Activated CD4-positive, alpha-beta T cell treated with anti-CD3 and anti-CD28 coated beads for 36 hours (primary cell): ENCODE results near the gene PTGIR. TPM values are rescaled to one million over a fixed set of nuclear protein-coding genes. Genes with fewer than 3 reads are reported as not detected.

ENCODE experiments used
- ATAC-seq: fragments of 200-7000 bp; cut with Tn5 transposase; one replicate; pipeline ENCODE4 v1.10.0; 2021; ENCODE audit warnings: mild to moderate bottlenecking, moderate library complexity
- CTCF ChIA-PET: fragments of 350-600 bp; sonication (Branson Sonifier 250); formaldehyde crosslinking; loops from one replicate; lab custom pipeline; 2021; ENCODE audit warnings: antibody characterized with exemption; lab: Charles Lee
- POLR2A ChIA-PET: fragments of 350-600 bp; sonication (Branson Sonifier 250); formaldehyde crosslinking; loops from one replicate; lab custom pipeline; 2021; ENCODE audit warnings: antibody characterized with exemption, inconsistent platforms; lab: Charles Lee
- DNase-seq: peaks from one replicate; pipeline ENCODE4 v3.0.0-alpha.2; 2020
- H3K27ac Mint-ChIP-seq: one replicate; pipeline ENCODE4 v1.8.0; 2021; ENCODE audit warnings: mixed read lengths
- H3K27me3 Mint-ChIP-seq: one replicate; pipeline ENCODE4 v1.8.0; 2021; ENCODE audit warnings: mixed read lengths
- H3K36me3 Mint-ChIP-seq: one replicate; pipeline ENCODE4 v1.8.0; 2021; ENCODE audit warnings: low read depth, mixed read lengths
- H3K4me1 Mint-ChIP-seq: one replicate; pipeline ENCODE4 v1.8.0; 2021; ENCODE audit warnings: mixed read lengths
- H3K4me3 Mint-ChIP-seq: one replicate; pipeline ENCODE4 v1.8.0; 2021; ENCODE audit warnings: mild to moderate bottlenecking, moderate library complexity, mixed read lengths
- H3K9me3 Mint-ChIP-seq: one replicate; pipeline ENCODE4 v1.8.0; 2021; ENCODE audit warnings: low read depth, mixed read lengths
- intact Hi-C, 2 experiments: fragments of 100-400 bp; cut with DNase I in 1 of 2; cut with micrococcal nuclease in 1 of 2; formaldehyde crosslinking; loops; one replicate each; pipeline versions ENCODE4 v1.14.2 to v1.15.1; 2022 to 2024; cut with DNase I, micrococcal nuclease
- total RNA-seq, 2 experiments: library from RNA; stranded (reverse); gene quantifications; one replicate each; pipeline ENCODE4 v1.2.3, GENCODE V29; 2021

PTGIR gene, protein sequence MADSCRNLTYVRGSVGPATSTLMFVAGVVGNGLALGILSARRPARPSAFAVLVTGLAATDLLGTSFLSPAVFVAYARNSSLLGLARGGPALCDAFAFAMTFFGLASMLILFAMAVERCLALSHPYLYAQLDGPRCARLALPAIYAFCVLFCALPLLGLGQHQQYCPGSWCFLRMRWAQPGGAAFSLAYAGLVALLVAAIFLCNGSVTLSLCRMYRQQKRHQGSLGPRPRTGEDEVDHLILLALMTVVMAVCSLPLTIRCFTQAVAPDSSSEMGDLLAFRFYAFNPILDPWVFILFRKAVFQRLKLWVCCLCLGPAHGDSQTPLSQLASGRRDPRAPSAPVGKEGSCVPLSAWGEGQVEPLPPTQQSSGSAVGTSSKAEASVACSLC
- total RNA-seq = 10 to 100 TPM; 40.1 to 41.0 TPM

DNA sequence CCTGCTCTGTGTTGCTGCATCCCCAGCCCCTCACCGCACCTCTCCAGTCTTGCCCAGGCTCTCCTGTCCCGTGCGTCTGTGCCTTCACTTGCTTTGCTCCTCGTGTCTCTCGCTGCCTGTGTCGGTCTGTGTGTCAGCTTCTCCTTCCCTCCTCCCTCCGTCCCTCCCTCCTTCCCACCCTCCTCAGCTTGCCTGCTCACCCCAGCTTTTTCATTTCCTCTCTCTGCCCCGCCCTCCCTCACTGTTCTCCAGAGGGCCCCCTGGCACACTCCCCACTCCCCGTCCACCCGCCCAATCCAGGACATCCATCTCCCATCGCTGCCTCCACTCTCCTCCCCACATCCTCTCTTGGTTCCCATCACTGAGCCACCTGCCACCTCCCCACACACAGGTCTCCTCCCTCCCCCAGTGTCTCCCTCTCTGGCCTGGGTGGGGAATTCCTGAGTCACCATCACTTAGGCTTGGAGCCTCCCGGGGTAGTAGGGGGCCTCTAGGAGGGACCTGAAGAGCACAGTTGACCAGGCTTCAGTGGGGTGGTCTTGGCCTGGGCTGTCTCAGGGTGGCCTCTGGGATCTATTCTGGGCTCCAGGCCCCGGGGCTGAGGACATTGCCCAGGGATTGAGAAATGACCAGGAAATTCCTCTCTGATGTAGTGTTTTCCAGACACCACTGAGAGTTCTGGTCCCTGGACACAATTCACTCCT is at the start of gene PTGIR:
TSS of gene PTGIR (minus strand) at position 132 of the 704 bp plus-strand sequence. CDS start 864 bp downstream, outside the sequence.
- Mint-ChIP-seq H3K9me3 (no peaks in the 10 kb centered on the region), H3K4me3 (peak within 1 kb of the TSS; percentile 82), H3K27me3 (no peaks in the 10 kb centered on the region), H3K36me3 (peaks cover 31% of the 10 kb centered on the region), H3K27ac (peak within 1 kb of the TSS; percentile 92), H3K4me1 (peaks cover 45% of the 10 kb centered on the region)
- intact Hi-C loops = loop anchor here in 1 of 2 experiments (5.0 kb wide), 1 partner anchor 162 kb away; the partner anchor contains the start of gene SLC1A5
- ChIA-PET CTCF (interaction anchor here (0.6 to 2.5 kb wide), 5 partner anchors 8 to 86 kb away, joined by 3 to 10 read pairs (median 3); no protein-coding TSS in a partner anchor), POLR2A (no interaction called here)
- ATAC-seq (peak; percentile 80), DNase-seq (peak; percentile 75)

DNA sequence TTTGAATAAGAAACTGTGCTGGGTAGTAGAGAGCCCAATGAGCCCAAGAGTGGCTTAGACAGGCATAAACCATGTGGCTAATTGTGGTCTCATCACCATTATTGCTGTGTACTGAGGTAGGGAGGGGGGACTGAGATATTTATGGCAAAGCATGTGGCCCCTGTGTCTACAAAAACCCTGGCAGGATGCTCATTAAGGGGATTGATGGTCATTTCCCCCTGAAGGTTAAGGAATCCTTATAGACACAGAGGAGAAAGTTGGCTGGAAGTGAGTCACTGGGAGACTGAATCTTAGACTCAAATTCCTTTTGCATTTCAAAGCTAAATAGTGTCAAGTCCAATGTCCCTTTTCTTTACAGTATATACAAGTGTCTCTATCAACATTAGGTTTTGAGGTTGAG is 45.9 kb upstream of the PTGIR start:
- Mint-ChIP-seq H3K27me3 (no peaks in the 10 kb centered on the region), H3K9me3 (no peaks in the 10 kb centered on the region), H3K4me1 (no peaks in the 10 kb centered on the region), H3K36me3 (peaks cover 19% of the 10 kb centered on the region), H3K27ac (no peak overlapping the region), H3K4me3 (no peak overlapping the region)
- intact Hi-C loops = no loop called here
- DNase-seq (no peak), ATAC-seq (no peak)
- ChIA-PET POLR2A (no interaction called here), CTCF (no interaction called here)

DNA sequence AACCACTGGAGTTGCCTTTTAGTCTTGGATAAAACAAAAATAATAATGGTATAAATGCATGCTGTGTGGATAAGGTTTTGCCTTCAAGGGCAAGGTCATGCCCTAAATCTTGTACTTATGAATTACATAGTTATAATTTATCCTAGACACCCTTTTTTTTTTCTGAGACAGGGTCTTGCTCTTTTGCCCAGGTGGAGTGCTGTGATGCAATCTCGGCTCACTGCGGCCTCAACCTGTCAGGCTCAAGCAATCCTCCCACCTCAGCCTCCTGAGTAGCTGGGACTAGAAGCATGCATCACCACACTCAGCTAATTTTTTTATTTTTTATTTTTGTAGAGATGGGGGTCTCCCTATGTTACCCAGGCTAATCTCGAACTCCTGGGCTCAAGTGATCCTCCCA is 43.8 kb upstream of the PTGIR start:
- Mint-ChIP-seq H3K9me3 (no peaks in the 10 kb centered on the region), H3K27ac (no peak overlapping the region), H3K36me3 (peaks cover 8% of the 10 kb centered on the region), H3K4me3 (no peak overlapping the region), H3K4me1 (no peaks in the 10 kb centered on the region), H3K27me3 (no peaks in the 10 kb centered on the region)
- CTCF ChIA-PET = no interaction called here
- DNase-seq = no peak
- ATAC-seq = no peak
- POLR2A ChIA-PET = no interaction called here
- intact Hi-C loops = no loop called here

DNA sequence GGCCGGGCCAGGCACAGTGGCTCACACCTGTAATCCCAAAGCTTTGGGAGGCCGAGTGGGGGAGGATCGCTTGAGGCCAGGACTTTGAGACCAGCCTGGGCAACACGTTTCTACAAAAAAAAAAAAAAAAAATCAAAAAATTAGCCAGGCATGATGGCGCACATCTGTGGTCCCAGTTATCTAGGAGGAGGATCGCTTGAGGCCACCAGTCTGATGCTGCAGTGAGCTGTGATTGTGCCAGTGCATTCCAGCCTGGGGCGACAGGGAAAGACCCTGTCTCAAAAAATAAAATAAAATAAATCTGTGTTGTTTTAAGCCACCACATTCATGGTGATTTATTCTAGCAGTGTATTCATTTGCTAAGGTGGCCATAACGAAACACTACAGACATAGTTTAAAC is 40.2 kb upstream of the PTGIR start:
- ChIA-PET CTCF (interaction anchor here (1.0 to 6.5 kb wide), 4 partner anchors 49 to 136 kb away, joined by 4 to 206 read pairs (median 4); no protein-coding TSS in a partner anchor), POLR2A (no interaction called here)
- no peaks in the 10 kb centered on the region for H3K9me3 Mint-ChIP-seq
- no peaks in the 10 kb centered on the region for H3K27me3 Mint-ChIP-seq
- DNase-seq (no peak), ATAC-seq (no peak)
- no peak overlapping the region for H3K4me3 Mint-ChIP-seq
- no peaks in the 10 kb centered on the region for H3K36me3 Mint-ChIP-seq
- H3K4me1 Mint-ChIP-seq = peaks cover 14% of the 10 kb centered on the region
- intact Hi-C loops = no loop called here
- H3K27ac Mint-ChIP-seq = no peak overlapping the region

DNA sequence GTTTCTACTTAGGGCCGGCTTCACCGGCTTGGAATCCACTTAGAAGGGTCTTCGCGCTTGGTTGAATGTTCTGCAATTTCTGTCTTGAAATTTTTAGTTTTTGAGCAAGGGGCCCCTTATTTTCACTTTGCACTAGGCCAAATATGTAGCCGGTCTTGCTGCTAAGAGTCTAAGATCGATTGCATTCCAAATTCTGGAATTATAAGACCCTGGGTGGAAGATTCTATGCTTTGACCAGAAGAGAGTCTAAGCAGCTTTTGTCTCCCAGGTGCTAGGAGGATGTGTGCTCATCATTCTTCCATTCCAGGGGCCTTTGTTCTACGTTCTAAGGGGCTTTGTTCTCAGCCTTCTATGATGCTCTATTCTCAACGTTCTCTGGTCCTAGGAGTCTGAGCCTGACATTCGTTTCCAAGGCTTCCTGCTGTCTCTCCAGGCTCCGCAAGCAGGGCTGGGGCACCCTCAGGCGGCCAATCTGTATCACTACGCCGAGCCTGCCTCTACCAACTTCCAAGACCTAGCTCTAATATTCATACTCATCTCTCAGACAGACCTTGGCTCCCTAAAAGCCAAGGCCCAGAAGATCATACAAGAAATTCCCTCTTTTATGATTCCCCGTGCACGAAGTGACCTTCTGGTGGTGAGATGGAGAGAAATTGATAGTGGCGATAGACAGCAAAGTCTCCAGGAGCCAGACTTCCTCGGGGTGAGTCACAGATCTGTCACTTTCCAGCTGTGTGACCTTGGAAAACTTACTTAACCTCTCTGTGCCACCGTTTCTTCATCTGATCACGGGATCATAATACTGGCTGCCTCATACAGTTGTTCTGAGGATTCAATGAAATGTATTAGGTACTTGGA is 37.1 kb upstream of the PTGIR start:
- H3K4me3 Mint-ChIP-seq = peak overlapping the region; percentile 66
- H3K27me3 Mint-ChIP-seq = peaks cover 10% of the 10 kb centered on the region
- DNase-seq = peak; percentile 89
- peak; percentile 55 for ATAC-seq
- CTCF ChIA-PET = interaction anchor here (0.5 to 6.5 kb wide), 37 partner anchors 9 to 278 kb away, joined by 3 to 206 read pairs (median 4); partner anchors contain the start of genes CALM3 and GNG8
- H3K36me3 Mint-ChIP-seq = no peaks in the 10 kb centered on the region
- H3K27ac Mint-ChIP-seq = peak overlapping the region; percentile 62
- H3K9me3 Mint-ChIP-seq = no peaks in the 10 kb centered on the region
- intact Hi-C loops = loop anchor here (1.0 to 5.0 kb wide), 11 partner anchors 16 to 613 kb away; partner anchors contain the start of genes ARHGAP35 (in 1 of the 2), CALM3 (in 1 of the 2), CCDC9 (in 1 of the 2) and INAFM1 (in 1 of the 2)
- peaks cover 22% of the 10 kb centered on the region for H3K4me1 Mint-ChIP-seq
- POLR2A ChIA-PET = interaction anchor here (1.0 to 1.8 kb wide), 6 partner anchors 45 to 64 kb away, joined by 3 to 14 read pairs (median 9); partner anchors contain the start of gene CALM3

DNA sequence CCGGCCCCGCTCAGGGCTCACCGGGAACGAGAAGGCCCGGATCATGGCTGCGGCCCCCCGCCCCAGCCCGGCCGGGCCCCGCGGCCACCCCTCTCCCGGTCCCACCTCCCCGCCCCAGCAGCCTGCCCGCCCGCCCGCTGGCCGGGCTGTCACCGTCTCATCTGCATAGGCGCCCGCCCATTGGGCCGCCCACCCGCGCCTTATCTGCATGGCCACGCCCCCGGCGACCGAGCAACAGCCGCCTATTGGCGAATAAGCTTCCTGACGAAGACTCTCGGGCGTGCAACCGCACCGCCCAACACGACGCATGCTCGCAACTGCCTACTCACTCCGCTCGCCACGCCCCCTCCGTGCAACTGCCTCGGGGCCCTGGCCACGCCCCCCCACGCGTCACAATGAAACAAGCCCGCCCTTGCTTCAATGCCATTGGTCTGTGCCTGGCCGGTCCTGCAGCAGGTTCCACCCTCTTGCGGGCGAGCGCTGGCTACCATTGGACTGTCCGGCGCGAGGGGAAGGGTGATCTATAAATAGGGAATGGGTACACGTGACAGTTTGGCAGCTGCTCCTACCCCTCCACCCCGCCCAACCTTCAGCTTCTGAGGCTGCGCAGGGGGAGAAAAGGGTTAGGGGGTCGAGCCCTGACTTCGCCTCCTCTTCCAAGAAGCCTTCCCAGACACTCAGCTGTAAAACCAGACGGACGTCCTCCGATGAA is 36.3 kb upstream of the PTGIR start, which contains the start of gene DACT3:
TSS of gene DACT3 (minus strand) at position 163 of the 712 bp plus-strand sequence. CDS start at position 45, 118 bp downstream.
- ChIA-PET CTCF (interaction anchor here (0.6 to 6.5 kb wide), 25 partner anchors 8 to 183 kb away, joined by 3 to 206 read pairs (median 5); partner anchors contain the start of gene CALM3), POLR2A (interaction anchor here (1.0 to 1.8 kb wide), 6 partner anchors 11 to 60 kb away, joined by 3 to 14 read pairs (median 9); partner anchors contain the start of gene CALM3)
- ATAC-seq (peak; percentile 87), DNase-seq (peak; percentile 100)
- Mint-ChIP-seq H3K4me1 (peaks cover 28% of the 10 kb centered on the region), H3K27me3 (peaks cover 12% of the 10 kb centered on the region), H3K36me3 (no peaks in the 10 kb centered on the region), H3K27ac (peak within 1 kb of the TSS; percentile 62), H3K4me3 (peak within 1 kb of the TSS; percentile 66), H3K9me3 (no peaks in the 10 kb centered on the region)
- intact Hi-C loops = loop anchor here (1.0 to 5.0 kb wide), 9 partner anchors 17 to 614 kb away; partner anchors contain the start of genes ARHGAP35 (in 1 of the 2), CALM3 (in 1 of the 2), CCDC9 (in 1 of the 2) and INAFM1 (in 1 of the 2)

DNA sequence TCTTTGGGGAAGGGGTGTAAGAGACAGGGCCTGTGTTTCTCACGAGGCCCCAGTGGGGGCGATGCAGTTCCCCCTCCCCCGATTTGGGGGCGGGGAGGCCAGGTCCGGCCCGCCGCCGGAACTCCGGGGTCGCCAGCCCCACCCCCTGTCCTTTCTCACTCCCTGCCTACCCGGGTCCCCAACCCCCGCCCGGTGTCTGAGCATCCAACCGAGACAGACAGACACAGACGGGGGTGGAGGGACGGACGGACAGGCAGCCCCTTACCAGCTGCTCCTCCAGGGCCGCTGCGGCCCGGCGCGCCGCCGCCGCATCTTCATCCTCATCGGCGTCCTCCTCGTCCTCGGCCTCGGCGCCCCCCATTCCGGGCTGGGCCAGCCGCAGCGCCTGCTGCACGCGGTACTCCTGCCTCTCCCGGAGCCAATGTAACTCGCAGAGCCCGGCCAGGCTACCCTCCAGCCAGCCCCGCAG is 35.7 kb upstream of the PTGIR start:
- peaks cover 28% of the 10 kb centered on the region for H3K4me1 Mint-ChIP-seq
- H3K27me3 Mint-ChIP-seq = peaks cover 12% of the 10 kb centered on the region
- intact Hi-C loops = loop anchor here (1.0 to 5.0 kb wide), 10 partner anchors 12 to 614 kb away; partner anchors contain the start of genes ARHGAP35 (in 1 of the 2), CALM3 (in 1 of the 2), CCDC9 (in 1 of the 2) and INAFM1 (in 1 of the 2)
- ChIA-PET CTCF (interaction anchor here (0.6 to 6.5 kb wide), 15 partner anchors 12 to 184 kb away, joined by 3 to 206 read pairs (median 5); partner anchors contain the start of gene CALM3), POLR2A (interaction anchor here (1.0 to 1.8 kb wide), 5 partner anchors 12 to 60 kb away, joined by 3 to 11 read pairs (median 8); partner anchors contain the start of gene CALM3)
- no peak for ATAC-seq
- H3K9me3 Mint-ChIP-seq = no peaks in the 10 kb centered on the region
- peak; percentile 48 for DNase-seq
- peak overlapping the region; percentile 66 for H3K4me3 Mint-ChIP-seq
- H3K27ac Mint-ChIP-seq = no peak overlapping the region
- no peaks in the 10 kb centered on the region for H3K36me3 Mint-ChIP-seq

DNA sequence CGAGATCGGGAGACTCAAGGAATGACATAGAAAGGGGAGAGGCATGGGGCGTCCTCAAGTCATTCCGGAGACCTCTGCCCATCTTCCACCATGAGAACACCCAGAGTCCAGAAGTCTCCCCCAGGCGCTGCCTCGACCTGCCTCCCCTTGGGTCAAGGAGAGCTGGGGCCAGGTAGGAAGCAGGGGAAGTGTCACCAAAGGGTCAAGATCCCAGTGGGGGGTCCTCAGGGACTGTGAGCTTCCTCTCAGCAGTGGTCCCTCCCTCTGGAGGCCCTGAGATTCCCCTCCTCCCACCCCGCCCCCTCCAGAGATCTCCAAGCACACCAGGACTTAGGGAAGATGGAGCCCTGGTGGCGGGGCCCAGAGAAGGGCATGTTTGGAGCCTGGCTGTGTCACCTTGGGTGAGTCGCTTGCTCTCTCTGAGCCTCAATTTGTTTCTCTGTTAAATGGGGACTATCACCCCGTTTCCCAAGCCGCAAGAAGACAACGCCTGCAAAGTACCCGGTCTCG is 35.2 kb upstream of the PTGIR start:
- no peaks in the 10 kb centered on the region for H3K36me3 Mint-ChIP-seq
- CTCF ChIA-PET = interaction anchor here (6.5 kb wide), 1 partner anchor 44 kb away, joined by 206 read pairs; no protein-coding TSS in a partner anchor
- ATAC-seq = no peak
- POLR2A ChIA-PET = interaction anchor here (0.6 to 1.8 kb wide), 3 partner anchors 59 to 583 kb away, joined by 4 to 11 read pairs (median 4); partner anchors contain the start of gene CALM3
- no peak overlapping the region for H3K27ac Mint-ChIP-seq
- no peaks in the 10 kb centered on the region for H3K9me3 Mint-ChIP-seq
- H3K4me3 Mint-ChIP-seq = peak overlapping the region; percentile 66
- peaks cover 14% of the 10 kb centered on the region for H3K27me3 Mint-ChIP-seq
- intact Hi-C loops = loop anchor here in 1 of 2 experiments (1.0 to 5.0 kb wide), 3 partner anchors 12 to 615 kb away; partner anchors contain the start of gene INAFM1
- DNase-seq = peak; percentile 38
- H3K4me1 Mint-ChIP-seq = peaks cover 28% of the 10 kb centered on the region
